Mucosa of gallbladder (tissue), 1 donor: ENCODE data around the gene ASTE1. TPM values are rescaled to one million over a fixed set of nuclear protein-coding genes. Genes with fewer than 3 reads are reported as not detected.

ENCODE experiments used
- total RNA-seq: library from RNA; stranded (reverse); gene quantifications from one replicate; pipeline ENCODE4 v1.2.1, GENCODE V29; 2021
- donor health status: DM: no; HTN: no; CAD: no.

ASTE1 gene
- total RNA-seq, 1 donor from 2014 or later, result 6.0 TPM

Other genes starting within 250 kb of the ASTE1 start
- gene ATP2C1, start 132.7 kb downstream of the ASTE1 start, total RNA-seq, result 78.9 TPM
- gene NEK11, start 52 bp upstream of the ASTE1 start, total RNA-seq, result 10.9 TPM